Right renal pelvis (tissue), 4 donors: ENCODE results near the gene RAD51B. TPM values are rescaled to one million over a fixed set of nuclear protein-coding genes. Genes with fewer than 3 reads are reported as not detected.

Experiments
- DNase-seq, 4 donors: peaks; one replicate each; pipeline ENCODE4 v3.0.0-alpha.2; 2013; ENCODE audit warnings: low read depth in 4 of 4, low spot score in 3 of 4, missing footprints in 1 of 4
- polyA plus RNA-seq, 4 donors: library from polyadenylated mRNA; unstranded; fragments of 120-200 nt; gene quantifications; one replicate each; pipeline ENCODE4 v1.2.1, GENCODE V29; 2013; ENCODE audit not compliant: insufficient read length in 4 of 4

The RAD51B gene
- polyA plus RNA-seq, 4 donors: 10.7 to 11.6 (median 11.3) TPM

DNA sequence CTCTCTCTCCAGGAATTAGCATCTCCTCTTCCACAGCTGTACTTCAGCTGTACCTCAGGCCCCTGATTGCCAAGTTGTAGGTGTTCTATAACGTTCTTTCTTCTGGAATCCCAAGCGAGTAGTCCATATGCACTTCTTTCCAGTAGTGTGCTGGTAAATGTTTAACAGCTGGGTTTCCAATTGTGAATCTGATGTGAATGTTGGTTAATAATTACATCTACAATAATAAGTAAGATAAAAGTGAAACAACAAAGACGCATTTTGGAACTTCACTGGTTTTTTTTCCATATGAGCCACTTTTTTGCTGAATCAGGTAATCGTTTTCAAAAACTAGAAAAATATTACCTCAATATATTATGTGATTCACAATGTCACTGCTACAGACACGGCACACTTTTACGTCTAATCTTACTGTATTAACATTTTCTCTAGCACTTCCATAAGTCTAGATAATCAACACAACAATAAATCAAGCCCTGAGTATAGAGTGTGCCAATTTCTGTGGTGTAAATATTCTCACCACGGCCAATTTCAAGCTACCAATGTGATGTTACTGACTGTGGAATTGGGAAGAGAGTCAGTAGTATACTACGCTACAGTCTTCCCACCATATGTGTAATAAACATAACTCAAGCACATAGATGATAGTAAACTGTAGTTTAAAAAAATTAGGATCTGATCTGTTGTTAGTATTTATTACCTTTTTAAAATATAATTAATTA lies 860.3 kb downstream of the RAD51B start:
- no peak for DNase-seq

- DNase-seq: no peak
These were observed 861.0 kb downstream of the RAD51B start for GRCh38 chr14:68680541-68681051.

DNA sequence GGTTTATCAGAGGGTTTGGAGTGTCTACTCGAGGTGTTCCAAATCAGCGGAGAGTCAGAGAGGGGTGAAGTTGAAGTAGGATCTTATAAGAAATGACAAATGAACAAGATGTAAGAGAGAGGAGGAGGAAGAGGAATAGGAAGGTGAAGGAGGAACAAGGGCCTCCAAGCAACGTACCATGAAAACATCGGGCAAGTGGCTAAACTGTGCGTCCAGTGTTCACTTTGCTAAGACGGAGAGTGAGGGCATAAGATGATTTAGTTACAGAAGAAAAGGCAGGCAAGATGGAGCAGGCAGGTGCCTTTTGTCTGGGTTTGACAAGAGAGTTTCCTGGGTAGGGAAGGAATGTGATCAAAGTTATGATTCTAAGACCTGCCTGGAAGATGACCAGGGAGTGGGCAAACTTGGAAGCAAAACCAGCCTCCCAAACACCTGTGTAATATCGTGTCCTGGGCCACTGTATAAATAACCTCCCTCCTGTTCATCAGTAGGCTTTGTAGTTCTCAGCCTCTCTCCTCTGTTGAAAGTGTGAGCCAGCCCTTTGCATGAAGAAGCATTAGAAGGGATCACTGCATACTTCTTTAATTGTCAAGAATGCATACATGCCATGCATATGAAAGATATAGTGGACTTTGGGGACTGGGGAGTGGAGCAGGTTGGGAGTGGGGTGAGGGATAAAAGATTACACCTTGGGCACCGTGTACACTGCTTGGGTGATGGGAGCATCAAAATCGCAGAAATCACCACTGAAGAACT lies 861.9 kb downstream of the RAD51B start:
- no peak for DNase-seq

- DNase-seq: peak in 2 of 4 donors; percentile 62 to 70
These were observed 862.9 kb downstream of the RAD51B start for GRCh38 chr14:68682166-68683103.

GRCh38 chr14:68683326-68683725 lies 863.7 kb downstream of the RAD51B start:
- no peak for DNase-seq

DNA sequence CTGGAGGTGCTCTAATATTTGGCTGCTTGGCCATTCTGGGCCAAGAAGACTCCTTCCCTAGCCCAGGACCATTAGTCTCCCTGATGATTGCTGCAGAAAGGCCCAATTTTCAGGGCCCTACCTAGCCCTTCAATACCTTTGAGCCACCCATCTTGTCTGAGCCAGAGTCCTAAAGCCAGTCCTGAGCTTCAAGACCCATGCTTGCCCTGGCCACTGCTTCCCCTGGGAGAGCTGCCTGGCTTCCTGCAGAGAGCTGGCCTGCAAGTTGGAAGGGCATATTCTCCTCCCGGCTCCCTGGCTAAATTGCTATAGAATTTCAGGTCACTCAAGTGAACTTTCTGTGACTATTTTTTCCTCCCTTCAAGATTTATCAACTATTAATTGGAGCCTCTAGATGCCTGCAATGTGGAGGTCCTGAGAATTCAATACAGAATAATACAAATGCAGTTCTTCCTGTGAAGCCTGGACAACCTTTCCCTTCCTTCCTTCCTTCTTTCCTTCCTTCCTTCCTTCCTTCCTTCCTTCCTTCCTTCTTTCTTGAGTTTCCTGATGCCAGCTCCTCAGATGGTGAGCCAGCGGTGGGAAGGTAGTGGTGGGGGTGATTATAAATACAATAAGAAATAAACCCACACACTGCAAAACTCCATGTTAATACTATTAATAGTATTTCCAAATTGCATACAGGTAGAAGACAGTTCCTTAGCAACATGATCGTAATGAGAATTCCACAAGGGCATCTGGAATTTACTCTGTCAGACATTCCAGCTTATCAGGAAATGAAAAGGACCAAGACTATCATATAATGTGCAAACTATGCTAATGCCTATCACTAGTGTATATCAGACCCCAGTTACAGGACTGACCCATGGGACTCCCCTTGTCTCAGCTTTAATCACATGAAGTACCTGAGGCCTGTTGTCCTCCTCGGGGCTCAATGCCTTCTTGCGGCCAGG lies 865.2 kb downstream of the RAD51B start:
- no peak for DNase-seq

DNA sequence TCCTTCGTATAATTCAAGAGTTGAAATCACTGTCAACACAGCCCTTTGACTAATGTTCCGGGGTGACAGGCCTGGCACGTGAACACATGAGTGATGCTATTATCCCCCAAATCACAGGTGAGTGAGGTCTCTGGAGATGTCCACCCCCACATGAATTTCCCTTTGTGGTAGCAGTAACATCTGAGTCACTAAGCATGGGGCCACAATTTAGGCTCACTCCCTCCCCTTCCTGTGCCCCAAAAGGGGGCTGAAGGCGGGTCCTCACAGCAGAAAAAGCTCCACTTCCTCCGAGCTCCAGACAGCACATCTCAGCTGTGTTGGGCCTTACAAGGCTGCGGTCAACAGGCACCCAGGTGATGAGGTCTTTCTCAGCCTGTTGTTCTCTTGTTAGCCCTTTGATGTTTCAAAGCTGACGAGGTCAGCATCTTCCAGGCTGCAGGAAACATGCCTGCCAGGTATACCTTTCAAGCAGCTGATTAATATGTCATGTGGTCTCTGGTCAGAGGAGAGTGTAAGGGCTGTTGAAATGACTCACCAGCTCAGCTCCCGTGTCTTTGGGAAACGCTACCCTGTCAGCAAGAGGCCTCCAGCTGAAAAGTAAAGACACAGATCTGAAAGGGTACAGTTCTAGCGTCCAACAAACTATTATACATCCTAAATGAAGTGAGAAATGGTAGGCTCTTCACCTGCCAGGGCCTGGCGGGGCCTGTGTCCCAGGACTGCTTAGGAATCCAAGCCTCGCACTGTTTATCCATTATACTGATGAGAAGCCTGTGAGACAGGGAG lies 866.0 kb downstream of the RAD51B start:
- no peak for DNase-seq

DNA sequence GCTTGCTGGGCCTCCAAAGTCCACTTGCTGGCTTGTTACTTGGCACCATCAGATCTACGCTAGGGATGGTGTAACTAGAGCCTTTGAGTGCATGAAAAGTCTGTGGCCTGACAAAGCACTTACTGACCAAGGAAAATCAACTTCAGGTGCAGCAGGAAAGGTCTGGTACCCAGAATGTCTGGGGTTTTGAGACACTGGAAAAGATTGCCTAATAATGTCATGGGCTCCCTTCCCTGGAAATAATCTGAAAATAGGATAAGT lies 866.6 kb downstream of the RAD51B start:
- no peak for DNase-seq

DNA sequence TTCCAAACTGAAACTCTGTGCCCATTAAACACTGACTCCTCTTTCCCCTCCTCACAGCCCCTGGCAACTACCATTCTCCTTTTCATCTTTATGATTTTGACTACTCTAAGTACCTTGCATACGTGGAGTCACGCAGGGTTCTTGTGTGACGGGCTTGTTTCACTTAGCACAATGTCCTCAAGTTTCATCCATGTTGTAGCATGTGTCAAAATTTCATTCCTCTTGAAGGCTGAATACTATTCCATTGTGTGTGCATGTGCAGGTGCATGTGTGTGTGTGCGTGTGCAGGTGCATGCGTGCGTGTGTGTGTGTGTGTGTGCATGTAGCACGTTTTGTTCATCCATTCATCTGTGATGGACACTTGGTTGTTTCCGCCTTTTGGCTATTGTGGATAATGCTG lies 867.1 kb downstream of the RAD51B start:
- no peak for DNase-seq

- no peak for DNase-seq
These were observed 868.2 kb downstream of the RAD51B start for GRCh38 chr14:68687746-68688145.

DNA sequence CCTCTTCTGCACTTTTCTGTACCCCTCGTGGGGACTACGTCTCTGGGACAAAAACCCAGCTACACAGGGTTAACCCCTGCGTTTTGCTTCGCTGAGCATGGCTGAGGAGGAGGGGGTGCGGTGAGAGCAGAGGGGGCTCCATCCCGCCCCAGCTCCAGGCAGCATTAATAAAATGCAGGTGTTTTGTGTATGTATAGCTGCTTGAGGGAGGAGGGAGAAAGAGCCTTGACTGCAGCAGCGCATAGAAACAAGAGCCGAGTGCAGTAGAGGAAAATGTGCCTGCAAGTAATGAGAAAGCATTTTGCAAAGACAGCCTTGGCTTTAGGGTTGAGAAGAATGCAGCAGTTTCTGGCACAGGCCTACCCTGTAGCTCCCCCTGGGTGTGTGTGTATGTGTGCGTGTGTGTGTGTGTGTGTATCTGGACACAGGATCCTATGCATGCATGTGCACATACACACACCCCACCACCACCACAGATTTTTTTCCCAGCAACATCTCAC lies 869.3 kb downstream of the RAD51B start:
- peak in 1 of 4 donors; percentile 67 for DNase-seq

DNA sequence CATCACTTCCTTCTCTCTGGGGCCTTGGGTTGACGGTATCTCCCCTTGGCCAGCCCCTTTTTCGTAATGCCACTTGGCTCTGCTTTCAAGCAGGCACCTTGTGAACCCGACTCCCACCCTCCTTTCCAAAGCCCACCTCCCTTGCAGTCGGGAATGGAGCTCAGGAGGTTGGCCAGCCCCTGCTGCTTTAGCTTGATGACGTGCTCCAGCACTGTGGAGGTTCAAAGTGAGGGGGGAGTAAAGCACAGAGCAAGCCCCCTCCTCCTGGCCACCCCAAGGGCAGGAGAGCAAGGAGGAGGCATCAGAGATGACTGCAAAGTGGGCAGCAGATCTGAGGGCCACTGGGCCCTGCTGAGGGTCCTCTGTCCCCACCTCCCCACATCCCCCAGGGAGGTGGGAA lies 869.9 kb downstream of the RAD51B start:
- no peak for DNase-seq

GRCh38 chr14:68690089-68690958 lies 870.7 kb downstream of the RAD51B start:
- DNase-seq: no peak

DNA sequence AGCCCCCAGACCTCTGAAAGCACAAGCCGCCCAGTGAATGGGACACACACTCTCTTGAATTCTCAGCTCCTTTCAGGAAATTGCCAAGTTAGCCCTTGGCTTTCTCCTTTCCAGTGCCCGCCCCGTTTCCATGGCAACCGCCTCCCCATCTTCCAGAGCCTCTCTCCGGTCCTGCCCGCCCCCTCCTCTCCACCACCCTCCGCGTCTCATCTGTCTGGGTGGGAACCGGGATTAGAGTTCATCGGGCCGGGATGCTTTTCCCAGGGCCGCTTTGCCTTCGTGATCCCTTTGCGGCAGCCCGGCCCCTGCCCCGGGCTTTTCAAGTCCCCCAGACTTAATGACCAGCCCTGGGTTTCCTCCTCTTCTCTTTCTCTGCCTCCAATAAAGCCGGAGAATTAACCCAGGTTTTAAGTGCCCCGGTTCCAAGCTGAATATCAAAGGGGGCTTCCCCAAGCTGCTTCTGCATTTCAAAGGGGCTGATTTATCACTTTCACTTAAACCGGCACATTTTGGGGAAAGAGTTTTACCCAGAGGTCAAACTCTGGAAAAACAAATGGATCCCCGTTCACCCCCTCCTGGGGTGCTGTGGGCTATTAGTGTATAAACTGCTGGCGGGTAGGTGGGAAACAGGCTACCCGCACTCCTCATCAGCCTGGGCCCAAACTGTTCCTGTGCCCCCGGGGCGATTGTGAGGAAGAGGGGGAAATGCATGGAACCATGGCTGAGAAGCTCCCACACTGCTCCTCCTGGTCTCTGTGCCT lies 871.6 kb downstream of the RAD51B start:
- no peak for DNase-seq

DNA sequence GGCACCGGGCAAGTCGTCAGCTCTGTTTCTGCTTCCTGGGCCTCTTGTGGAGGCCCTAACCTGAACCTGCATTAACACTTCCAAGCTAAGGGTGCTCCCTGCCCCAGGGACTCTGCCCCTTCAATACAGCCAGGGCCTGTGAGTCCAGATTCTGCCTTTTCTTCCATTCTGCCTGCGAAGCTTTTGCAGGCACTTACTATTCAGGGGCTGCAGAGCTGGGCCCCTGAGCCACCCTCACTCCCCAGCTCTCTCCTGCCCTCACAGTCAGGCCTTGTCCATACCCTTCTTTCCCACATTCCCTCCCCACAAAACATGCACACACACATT lies 872.2 kb downstream of the RAD51B start:
- no peak for DNase-seq

DNA sequence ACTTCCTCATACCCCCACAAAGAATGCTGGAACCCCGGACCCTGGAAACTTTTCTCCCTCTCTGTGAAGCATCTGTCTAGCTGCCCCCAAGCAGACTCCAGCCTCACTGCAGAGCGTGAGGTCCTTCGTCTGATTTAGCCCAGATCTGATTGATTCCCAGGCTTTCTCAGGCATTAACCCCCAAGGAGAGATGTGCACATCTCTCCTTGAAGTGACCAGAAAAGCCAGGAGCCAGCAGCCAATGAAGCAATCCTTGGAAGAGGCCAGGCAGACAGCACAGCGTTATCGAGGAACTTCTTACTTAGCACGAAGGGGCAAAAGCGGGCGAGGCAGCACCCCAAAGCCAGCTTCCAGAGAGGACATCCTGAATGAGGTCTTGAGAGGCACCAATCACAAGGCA lies 872.6 kb downstream of the RAD51B start:
- DNase-seq: no peak
